ENCODE measurements around the gene TLL2. TPM values are rescaled to one million over a fixed set of nuclear protein-coding genes. Genes with fewer than 3 reads are reported as not detected.

The TLL2 gene
- total and polyA plus RNA-seq, 2 experiments from 2014 or later = 2.6 to 3.0 TPM

- TF ChIP-seq REST (IDR thresholded peaks at IDR 0.05; ENCODE audit: unreplicated experiment) = no peak
These were observed 41.6 kb upstream of the TLL2 start (continued) for GRCh38 chr10:96555330-96555729.

- H3K27me3 Mint-ChIP-seq (ENCODE audit: insufficient read depth, low read depth, poor library complexity) = no peaks in the 10 kb centered on the region
- no peak overlapping the region for H3K4me3 Mint-ChIP-seq
- DNase-seq (ENCODE audit: low spot score) = no peak
- no peak for TF ChIP-seq EZH2 (IDR thresholded peaks at IDR 0.05; ENCODE audit: low read depth, unreplicated experiment)
- TF ChIP-seq CTCF (conservative IDR thresholded peaks at IDR 0.05; ENCODE audit: low read depth in 2 of 2) = no peak
- TF ChIP-seq ETS1 (IDR thresholded peaks at IDR 0.05) = no peak
- TF ChIP-seq STAT1 (IDR thresholded peaks at IDR 0.05; ENCODE audit: unreplicated experiment) = no peak
- no peak for TF ChIP-seq ZNF462 (CRISPR knock-in tag; IDR thresholded peaks at IDR 0.05)
- TF ChIP-seq POLR2AphosphoS5 (IDR thresholded peaks at IDR 0.05; ENCODE audit: low read depth) = no peak
- TF ChIP-seq REST (IDR thresholded peaks at IDR 0.05; ENCODE audit: unreplicated experiment) = no peak
- TF ChIP-seq ZNF114 (CRISPR knock-in tag; IDR thresholded peaks at IDR 0.05) = no peak
- no peak overlapping the region for H3K27ac Mint-ChIP-seq
- no peaks in the 10 kb centered on the region for H3K79me2 ChIP-seq (replicated peaks; ENCODE audit: insufficient read depth)
- H3K4me2 ChIP-seq = no peak overlapping the region
- H3K9me2 ChIP-seq (ENCODE audit: insufficient read depth) = no peaks in the 10 kb centered on the region
- no peaks in the 10 kb centered on the region for H3K27me3 ChIP-seq (ENCODE audit: insufficient read depth)
- no peaks in the 10 kb centered on the region for H3K4me1 Mint-ChIP-seq
- no peaks in the 10 kb centered on the region for H3K9me3 Mint-ChIP-seq
- H3K4me3 ChIP-seq = no peak overlapping the region
- ATAC-seq = no peak
- no peaks in the 10 kb centered on the region for H3K4me1 ChIP-seq (ENCODE audit: insufficient read depth)
- 0 out of 2 replicates have a peak, but pooled peaks cover 4% of the 10 kb centered on the region for H4K20me1 ChIP-seq (replicated peaks; ENCODE audit: insufficient read depth)
- H3K36me3 Mint-ChIP-seq (ENCODE audit: low read depth) = peaks cover 41% of the 10 kb centered on the region
- H3F3A ChIP-seq (replicated peaks; ENCODE audit: low read depth) = no peaks in the 10 kb centered on the region
- H3K36me3 ChIP-seq (ENCODE audit: insufficient read depth) = peaks cover 14% of the 10 kb centered on the region
- no peak overlapping the region for H3K27ac ChIP-seq (ENCODE audit: low read depth)
- H2AFZ ChIP-seq = no peak overlapping the region
These were observed 34.9 kb upstream of the TLL2 start for GRCh38 chr10:96548589-96548988.
